Epithelial cell of proximal tubule (primary cell): ENCODE results near the gene MYO18A. TPM values are rescaled to one million over a fixed set of nuclear protein-coding genes. Genes with fewer than 3 reads are reported as not detected.

Experiments
- DNase-seq: peaks from one replicate; pipeline ENCODE4 v3.0.0-alpha.2; 2011; ENCODE audit warnings: low read depth
- H3K4me3 ChIP-seq: 2 replicates; pipeline ENCODE4 v1.5.1; 2011; ENCODE audit warnings: low read depth, mild to moderate bottlenecking, low read length
- CTCF ChIP-seq: conservative IDR thresholded peaks from 2 replicates; pipeline ENCODE4 v1.5.1; 2012; ENCODE audit warnings: low read depth, mild to moderate bottlenecking, low read length
- total RNA-seq: library from RNA; depleted of rRNA; stranded (reverse); fragments of >200 nt; gene quantifications from 2 replicates; pipeline ENCODE4 v1.2.3, GENCODE V29; 2015

The MYO18A gene
- total RNA-seq, 1 donor from 2014 or later = 34.2 TPM

- TF ChIP-seq CTCF = no peak
- H3K4me3 ChIP-seq = no peak overlapping the region
- DNase-seq = no peak
Observed at GRCh38 chr17:29066047-29066446, 114.2 kb downstream of the MYO18A start.

GRCh38 chr17:29063992-29064391 lies 116.2 kb downstream of the MYO18A start:
- H3K4me3 ChIP-seq = no peak overlapping the region
- DNase-seq = no peak
- no peak for TF ChIP-seq CTCF

GRCh38 chr17:29062215-29062614 lies 118.0 kb downstream of the MYO18A start:
- no peak for TF ChIP-seq CTCF
- DNase-seq = no peak
- H3K4me3 ChIP-seq = no peak overlapping the region

- no peak overlapping the region for H3K4me3 ChIP-seq
- TF ChIP-seq CTCF = no peak
- DNase-seq = no peak
Observed at GRCh38 chr17:29061036-29061435, 119.2 kb downstream of the MYO18A start.

- DNase-seq = no peak
- H3K4me3 ChIP-seq = no peak overlapping the region
- no peak for TF ChIP-seq CTCF
Observed at GRCh38 chr17:29060475-29060874, 119.7 kb downstream of the MYO18A start.

GRCh38 chr17:29059281-29059680 lies 120.9 kb downstream of the MYO18A start:
- H3K4me3 ChIP-seq = no peak overlapping the region
- no peak for TF ChIP-seq CTCF

GRCh38 chr17:29058391-29058790 lies 121.8 kb downstream of the MYO18A start:
- no peak overlapping the region for H3K4me3 ChIP-seq
- no peak for DNase-seq
- no peak for TF ChIP-seq CTCF

More at GRCh38 chr17:29059281-29059680, 120.9 kb downstream of the MYO18A start:
- no peak for DNase-seq
